Measurements from ENCODE around the gene RAP1A. TPM values are rescaled to one million over a fixed set of nuclear protein-coding genes. Genes with fewer than 3 reads are reported as not detected.

The RAP1A gene
- total RNA-seq, 1 experiment from 2014 or later = 26.7 TPM

- no peak overlapping the region for H4K8ac ChIP-seq (replicated peaks; ENCODE audit: insufficient read length, low read depth, low read length)
- no CpG with 5 or more reads among the region's 10 CpGs for WGBS (ENCODE audit: extremely low coverage, insufficient read length, low lambda C conversion rate)
- TF ChIP-seq CTCF (conservative IDR thresholded peaks at IDR 0.05) = no peak
- H3K56ac ChIP-seq (ENCODE audit: insufficient read length, low read depth, low read length) = no peak overlapping the region
- no peak overlapping the region for H2AK5ac ChIP-seq (ENCODE audit: insufficient read length, low read length)
- H3K79me2 ChIP-seq (ENCODE audit: insufficient read depth, low read length) = peaks cover 4% of the 10 kb centered on the region; the same call in 1 of the 2 replicates
- no peak for DNase-seq
- peaks cover 7% of the 10 kb centered on the region for H3K79me1 ChIP-seq (ENCODE audit: insufficient read depth, low read depth, low read length, poor library complexity, severe bottlenecking)
- H3K23ac ChIP-seq (ENCODE audit: insufficient read length, low read depth, low read length) = no peak overlapping the region
- H2BK5ac ChIP-seq (ENCODE audit: insufficient read length, low read length) = no peak overlapping the region
- H3K23me2 ChIP-seq (ENCODE audit: insufficient read length, low read depth, low read length, poor library complexity, severe bottlenecking) = no peaks in the 10 kb centered on the region
- Mint-ChIP-seq H3K4me3 (no peak overlapping the region), H3K36me3 (ENCODE audit: insufficient read depth in 1 of 3, low read depth in 3 of 3) (peaks cover 18 to 27% (median 25%) of the 10 kb centered on the region in 3 experiments), H3K27ac (no peak overlapping the region), H3K4me1 (no peaks in the 10 kb centered on the region), H3K27me3 (ENCODE audit: low read depth) (no peaks in the 10 kb centered on the region), H3K9me3 (peaks cover 6 to 13% of the 10 kb centered on the region in 2 experiments; a peak in 4 of 5 replicates)
- no peaks in the 10 kb centered on the region for H3K27me3 ChIP-seq (ENCODE audit: insufficient read depth, low read length)
- no peak overlapping the region for H2AFZ ChIP-seq (ENCODE audit: low read length)
- H4K5ac ChIP-seq (ENCODE audit: insufficient read length, low read depth, low read length) = no peak overlapping the region
- no peak overlapping the region for H3K9ac ChIP-seq (ENCODE audit: extremely low read depth, insufficient read length, low read length)
- H3K4me2 ChIP-seq (ENCODE audit: insufficient read depth, insufficient read length, low read length) = no peak overlapping the region
- no peak overlapping the region for H4K91ac ChIP-seq (ENCODE audit: insufficient read length, low read depth, low read length)
- H3K14ac ChIP-seq (ENCODE audit: insufficient read depth, low read length) = no peak overlapping the region
- no peak overlapping the region for H2BK120ac ChIP-seq (ENCODE audit: low read depth, low read length, poor library complexity, severe bottlenecking)
- no peak overlapping the region for H3K18ac ChIP-seq (ENCODE audit: insufficient read length, low read depth, low read length)
- no peak overlapping the region for H2BK20ac ChIP-seq (ENCODE audit: low read depth, low read length, poor library complexity, severe bottlenecking)
- no peak overlapping the region for H2BK12ac ChIP-seq (ENCODE audit: insufficient read length, low read depth, low read length)
- no peak overlapping the region for H3K27ac ChIP-seq (ENCODE audit: insufficient read length, low read depth, low read length)
- H3K9me3 ChIP-seq (ENCODE audit: control insufficient read depth, low read depth, low read length) = no peaks in the 10 kb centered on the region
- H2BK15ac ChIP-seq (ENCODE audit: low read depth, low read length) = no peak overlapping the region
- H3K4me1 ChIP-seq (ENCODE audit: insufficient read depth, low read length) = no peaks in the 10 kb centered on the region
- H3K4ac ChIP-seq (ENCODE audit: low read depth, low read length) = no peak overlapping the region
- no peaks in the 10 kb centered on the region for H4K20me1 ChIP-seq (ENCODE audit: control insufficient read depth, insufficient read depth, insufficient read length)
- no peak overlapping the region for H3T11ph ChIP-seq (ENCODE audit: low read length)
These were observed 29.6 kb downstream of the RAP1A start for GRCh38 chr1:111649227-111649626.
